SK-N-SH (cell line): ENCODE data around the gene INTS1. TPM values are rescaled to one million over a fixed set of nuclear protein-coding genes. Genes with fewer than 3 reads are reported as not detected.

Source experiments
- CTCF ChIA-PET: fragments of 300-600, 350-600 bp; formaldehyde crosslinking; extraction: SDS; loops from one replicate; lab custom pipeline; 2021; lab: Yijun Ruan, JAX
- POLR2A ChIA-PET: fragments of 350-600 bp; sonication (Branson Sonifier 250); formaldehyde crosslinking; extraction: SDS; loops from one replicate; lab custom pipeline; 2020; ENCODE audit warnings: antibody characterized with exemption, inconsistent platforms; lab: Yijun Ruan, JAX
- DNase-seq: peaks from one replicate; pipeline ENCODE4 v3.0.0; 2012
- H2AFZ ChIP-seq: fragments of 200-600 bp; sonication (generic); 2 replicates; pipeline ENCODE4 v1.8.1; 2016; ENCODE audit warnings: antibody characterized with exemption, mild to moderate bottlenecking, low read depth
- H3F3A ChIP-seq: fragments of 200-600 bp; sonication (generic); replicated peaks from 2 replicates; pipeline ENCODE3; 2016; ENCODE audit warnings: antibody characterized with exemption, mild to moderate bottlenecking; ENCODE audit not compliant: insufficient read depth
- H3K27ac ChIP-seq, 2 experiments: fragments of 200-500 bp in 1 of 2; fragments of 200-600 bp in 1 of 2; sonication (Bioruptor generic) in 1 of 2; sonication (generic), shearing (Covaris generic) in 1 of 2; 2 replicates each; pipeline versions ENCODE4 v1.5.1 to v1.6.1; 2014 to 2016; ENCODE audit warnings: low read depth in 2 of 2, inconsistent platforms in 1 of 2, low read length in 1 of 2, mild to moderate bottlenecking in 1 of 2, mixed read lengths in 1 of 2
- H3K27me3 ChIP-seq: fragments of 200-600 bp; sonication (generic), shearing (Covaris generic); 2 replicates; pipeline ENCODE4 v1.6.1; 2016; ENCODE audit warnings: mixed run types; ENCODE audit not compliant: insufficient read depth
- H3K36me3 ChIP-seq, 2 experiments: fragments of 200-500 bp in 1 of 2; fragments of 200-600 bp in 1 of 2; sonication (Bioruptor generic) in 1 of 2; sonication (generic) in 1 of 2; replicated peaks in 1 of 2; 2 replicates each; pipeline versions ENCODE3 to v1.5.1; 2014 to 2016; ENCODE audit warnings: low read length in 1 of 2, mild to moderate bottlenecking in 1 of 2; ENCODE audit not compliant: insufficient read depth in 2 of 2, control insufficient read depth in 1 of 2
- H3K4me1 ChIP-seq, 2 experiments: fragments of 200-500 bp in 1 of 2; fragments of 200-600 bp in 1 of 2; sonication (Bioruptor generic) in 1 of 2; sonication (generic), shearing (Covaris generic) in 1 of 2; 2 replicates each; pipeline versions ENCODE4 v1.5.1 to v1.6.1; 2014 to 2016; ENCODE audit warnings: low read depth in 1 of 2, low read length in 1 of 2, mixed run types in 1 of 2; ENCODE audit not compliant: insufficient read depth in 2 of 2, control insufficient read depth in 1 of 2
- H3K4me2 ChIP-seq: fragments of 200-600 bp; sonication (generic), shearing (Covaris generic); 2 replicates; pipeline ENCODE4 v1.6.1; 2017; ENCODE audit warnings: mixed run types
- H3K4me3 ChIP-seq, 2 experiments: fragments of 200-500 bp in 1 of 2; fragments of 200-600 bp in 1 of 2; sonication (Bioruptor generic) in 1 of 2; sonication (generic), shearing (Covaris generic) in 1 of 2; 2 replicates each; pipeline versions ENCODE4 v1.5.1 to v1.8.1; 2014 to 2016; ENCODE audit warnings: low read depth in 2 of 2, inconsistent platforms in 1 of 2, low read length in 1 of 2, mild to moderate bottlenecking in 1 of 2, mixed read lengths in 1 of 2, moderate library complexity in 1 of 2
- H3K79me2 ChIP-seq: fragments of 200-600 bp; sonication (generic); 2 replicates; pipeline ENCODE4 v1.8.1; 2017; ENCODE audit warnings: mild to moderate bottlenecking; ENCODE audit not compliant: insufficient read depth
- H3K9ac ChIP-seq: fragments of 200-600 bp; sonication (generic); 2 replicates; pipeline ENCODE4 v1.6.1; 2017; ENCODE audit warnings: mixed run types
- H3K9me2 ChIP-seq: fragments of 200-600 bp; sonication (generic); 2 replicates; pipeline ENCODE4 v1.6.1; 2017; ENCODE audit warnings: mixed run types
- H3K9me3 ChIP-seq: fragments of 200-600 bp; sonication (generic); 2 replicates; pipeline ENCODE4 v1.6.1; 2017; ENCODE audit warnings: mixed run types, mild to moderate bottlenecking, moderate library complexity
- H4K20me1 ChIP-seq: fragments of 200-600 bp; sonication (generic); 2 replicates; pipeline ENCODE4 v1.6.1; 2017; ENCODE audit warnings: mild to moderate bottlenecking, mixed run types; ENCODE audit not compliant: insufficient read depth
- CHD2 ChIP-seq: fragments of 150-350 bp; IDR thresholded peaks from 2 replicates; pipeline ENCODE4 v1.6.1; 2018; ENCODE audit warnings: low read length; ENCODE audit not compliant: partially characterized antibody
- ELF1 ChIP-seq: IDR thresholded peaks from 2 replicates; pipeline ENCODE4 v1.4.0; 2012
- EZH2phosphoT487 ChIP-seq: fragments of 200-600 bp; sonication (generic); IDR thresholded peaks from 2 replicates; pipeline ENCODE4 v1.6.1; 2017; ENCODE audit warnings: low read depth, mixed run types, mild to moderate bottlenecking, antibody characterized with exemption, moderate library complexity, borderline replicate concordance
- FOSL2 ChIP-seq: IDR thresholded peaks from 2 replicates; pipeline ENCODE4 v1.4.0; 2012; ENCODE audit warnings: low read depth, mild to moderate bottlenecking, moderate library complexity, borderline replicate concordance
- FOXJ3 ChIP-seq: sonication (generic); formaldehyde crosslinking; IDR thresholded peaks from 2 replicates; pipeline ENCODE4 v1.5.1; 2020; ENCODE audit warnings: mild to moderate bottlenecking, missing genetic modification reagents
- FOXM1 ChIP-seq: IDR thresholded peaks from 2 replicates; pipeline ENCODE4 v1.4.0; 2012; ENCODE audit warnings: low read depth, mild to moderate bottlenecking
- GABPA ChIP-seq: IDR thresholded peaks from 2 replicates; pipeline ENCODE4 v1.4.0; 2012; ENCODE audit warnings: low read depth, mild to moderate bottlenecking
- JUND ChIP-seq: IDR thresholded peaks from 2 replicates; pipeline ENCODE4 v1.4.0; 2012
- MEF2A ChIP-seq: IDR thresholded peaks from 2 replicates; pipeline ENCODE4 v1.4.0; 2012; ENCODE audit warnings: low read depth, borderline replicate concordance
- MXI1 ChIP-seq: IDR thresholded peaks from 2 replicates; pipeline ENCODE4 v1.6.1; 2012; ENCODE audit warnings: mild to moderate bottlenecking, low read depth, low read length, improper control_type of control experiment
- NFIC ChIP-seq: IDR thresholded peaks from 2 replicates; pipeline ENCODE4 v1.4.0; 2012; ENCODE audit warnings: borderline replicate concordance
- NRF1 ChIP-seq: IDR thresholded peaks from 2 replicates; pipeline ENCODE4 v1.6.1; 2012; ENCODE audit warnings: low read depth, mild to moderate bottlenecking, low read length
- POLR2AphosphoS5 ChIP-seq: IDR thresholded peaks from 2 replicates; pipeline ENCODE4 v1.6.1; 2012; ENCODE audit warnings: low read depth, low read length
- RXRA ChIP-seq: IDR thresholded peaks from 2 replicates; pipeline ENCODE4 v1.4.0; 2012; ENCODE audit warnings: low read depth, mild to moderate bottlenecking, borderline replicate concordance
- SIN3A ChIP-seq: IDR thresholded peaks from 2 replicates; pipeline ENCODE4 v1.6.1; 2012; ENCODE audit warnings: low read depth, mild to moderate bottlenecking, low read length, moderate library complexity, borderline replicate concordance
- SMC3 ChIP-seq: IDR thresholded peaks from 2 replicates; pipeline ENCODE4 v1.6.1; 2012; ENCODE audit warnings: low read depth, low read length, improper control_type of control experiment
- TAF1 ChIP-seq: IDR thresholded peaks from 2 replicates; pipeline ENCODE4 v1.6.1; 2012; ENCODE audit warnings: low read depth, mild to moderate bottlenecking, low read length, moderate library complexity, borderline replicate concordance
- TCF12 ChIP-seq: IDR thresholded peaks from 2 replicates; pipeline ENCODE4 v1.4.0; 2012
- WGBS: methylation state at CpG from one replicate; pipeline ENCODE4 v1.1.6; 2017; ENCODE audit warnings: low lambda C conversion rate; 5-methylcytosine and 5-hydroxymethylcytosine counted together
- polyA plus RNA-seq, 3 experiments: library from polyadenylated mRNA; depleted of rRNA; stranded (reverse); fragments of >200 nt; gene quantifications; 2 replicates each; pipeline ENCODE4 v1.2.3, GENCODE V29; 2012
- TF ChIP-seq, protein P1 (sequence below): fragments of 150-350 bp; IDR thresholded peaks from 2 replicates; pipeline ENCODE4 v1.6.1; 2017; ENCODE audit warnings: antibody characterized with exemption, low read length, low read depth, borderline replicate concordance
- TF ChIP-seq, protein P2 (sequence below): IDR thresholded peaks from 2 replicates; pipeline ENCODE4 v1.6.1; 2012; ENCODE audit warnings: mild to moderate bottlenecking, low read depth, low read length, moderate library complexity
- TF ChIP-seq, protein P3 (sequence below): fragments of 200-600 bp; sonication (generic); IDR thresholded peaks from 2 replicates; pipeline ENCODE4 v1.6.1; 2017; ENCODE audit warnings: antibody characterized with exemption, mild to moderate bottlenecking, moderate library complexity
- TF ChIP-seq, protein P4 (sequence below): IDR thresholded peaks from 2 replicates; pipeline ENCODE4 v1.4.0; 2012; ENCODE audit warnings: low read depth, borderline replicate concordance
- TF ChIP-seq, protein P5 (sequence below): IDR thresholded peaks from 2 replicates; pipeline ENCODE4 v1.4.0; 2012; ENCODE audit warnings: low read depth

INTS1 gene
- polyA plus RNA-seq, 1 of the 3 experiments (the other 2 are of a cell fraction), result 48.1 TPM

DNA sequence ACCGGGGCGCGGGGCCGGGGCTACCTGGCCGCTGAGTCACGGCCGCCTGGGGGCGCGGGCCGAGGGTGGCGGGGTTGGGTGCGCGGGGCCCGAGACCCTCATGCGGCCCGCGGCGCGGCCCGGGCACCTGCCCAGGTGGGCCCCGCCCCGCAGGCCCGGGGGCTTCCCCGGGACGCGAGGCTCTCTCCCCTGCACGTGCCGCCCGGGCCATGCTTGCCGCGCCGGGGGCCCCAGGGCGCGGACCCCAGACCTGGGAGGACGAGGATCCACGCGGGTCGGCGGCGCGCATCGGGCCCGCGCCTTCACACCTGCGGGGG is 26.7 kb upstream of the INTS1 start (continued):
- TF ChIP-seq, protein P1, sequence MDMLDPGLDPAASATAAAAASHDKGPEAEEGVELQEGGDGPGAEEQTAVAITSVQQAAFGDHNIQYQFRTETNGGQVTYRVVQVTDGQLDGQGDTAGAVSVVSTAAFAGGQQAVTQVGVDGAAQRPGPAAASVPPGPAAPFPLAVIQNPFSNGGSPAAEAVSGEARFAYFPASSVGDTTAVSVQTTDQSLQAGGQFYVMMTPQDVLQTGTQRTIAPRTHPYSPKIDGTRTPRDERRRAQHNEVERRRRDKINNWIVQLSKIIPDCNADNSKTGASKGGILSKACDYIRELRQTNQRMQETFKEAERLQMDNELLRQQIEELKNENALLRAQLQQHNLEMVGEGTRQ, result no peak
- TF ChIP-seq POLR2AphosphoS5 (no peak), TAF1 (no peak), EZH2phosphoT487 (no peak), FOSL2 (no peak), GABPA (no peak), RXRA (no peak)

DNA sequence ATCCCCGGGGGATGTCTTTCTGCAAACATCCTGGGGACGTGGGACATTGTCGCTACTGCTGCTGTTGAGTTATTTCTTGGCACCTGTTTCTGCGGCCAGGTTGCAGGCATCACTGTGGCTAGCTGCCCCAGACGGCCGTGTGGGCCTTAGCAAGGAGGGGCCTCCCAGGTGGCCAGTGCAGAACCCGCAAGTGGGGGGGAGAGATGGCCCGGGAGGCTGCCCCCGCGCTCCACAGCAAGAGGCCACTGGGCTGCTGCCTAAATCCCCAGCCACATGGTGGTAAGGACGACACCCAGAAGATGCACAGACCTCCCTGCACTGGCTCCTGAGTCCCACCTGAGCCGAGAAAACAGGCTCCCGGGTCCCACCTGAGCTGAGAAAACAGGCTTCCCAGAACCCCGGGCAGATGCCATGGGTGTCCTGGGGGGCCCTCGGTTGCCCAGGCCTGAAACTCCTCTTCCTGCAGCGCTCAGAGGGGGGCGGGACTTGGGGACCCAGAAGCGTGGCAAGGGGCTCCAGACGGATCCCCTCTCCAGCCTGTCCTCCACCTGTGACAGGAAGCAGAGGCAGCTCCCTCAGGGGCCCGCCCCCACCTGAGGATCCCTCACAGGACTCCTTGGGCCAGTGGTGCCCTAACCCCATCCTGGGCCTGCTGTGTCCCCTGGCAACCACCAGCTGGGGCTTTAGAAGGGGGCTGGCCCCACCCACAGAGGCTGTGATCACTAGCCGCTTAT is 25.4 kb upstream of the INTS1 start:
- Histone ChIP-seq H3K9ac (no peak overlapping the region), H3K4me3 (no peak overlapping the region; a peak in 1 of 4 replicates), H4K20me1 (peaks cover 13% of the 10 kb centered on the region; the same call in 1 of the 2 replicates), H3K4me2 (0 out of 2 replicates have a peak overlapping the region, but pooled peaks have one; percentile 70), H3K79me2 (peaks cover 36% of the 10 kb centered on the region), H3K27me3 (no peaks in the 10 kb centered on the region), H3K9me3 (no peaks in the 10 kb centered on the region), H2AFZ (no peak overlapping the region), H3K27ac (no peak overlapping the region), H3K4me1 (peaks cover 33 to 35% of the 10 kb centered on the region in 2 experiments; a peak in 3 of 4 replicates), H3F3A (peaks cover 37% of the 10 kb centered on the region), H3K9me2 (no peaks in the 10 kb centered on the region), H3K36me3 (no peaks in the 10 kb centered on the region)
- 74% methylated on average over 20 of the region's 21 CpGs for WGBS
- ChIA-PET POLR2A (no interaction called here), CTCF (interaction anchor here (0.9 to 1.1 kb wide), 2 partner anchors 27 to 55 kb away, joined by 3 to 5 read pairs; no protein-coding TSS in a partner anchor)
- DNase-seq, result no peak
- TF ChIP-seq EZH2phosphoT487 (no peak), FOXM1 (no peak), MXI1 (no peak), FOSL2 (no peak), TCF12 (no peak), NFIC (no peak), ELF1 (no peak), SIN3A (no peak), FOXJ3 (CRISPR knock-in tag) (no peak), JUND (no peak), NRF1 (no peak), MEF2A (no peak), SMC3 (no peak), TAF1 (no peak), CHD2 (no peak)
- TF ChIP-seq, protein P2, sequence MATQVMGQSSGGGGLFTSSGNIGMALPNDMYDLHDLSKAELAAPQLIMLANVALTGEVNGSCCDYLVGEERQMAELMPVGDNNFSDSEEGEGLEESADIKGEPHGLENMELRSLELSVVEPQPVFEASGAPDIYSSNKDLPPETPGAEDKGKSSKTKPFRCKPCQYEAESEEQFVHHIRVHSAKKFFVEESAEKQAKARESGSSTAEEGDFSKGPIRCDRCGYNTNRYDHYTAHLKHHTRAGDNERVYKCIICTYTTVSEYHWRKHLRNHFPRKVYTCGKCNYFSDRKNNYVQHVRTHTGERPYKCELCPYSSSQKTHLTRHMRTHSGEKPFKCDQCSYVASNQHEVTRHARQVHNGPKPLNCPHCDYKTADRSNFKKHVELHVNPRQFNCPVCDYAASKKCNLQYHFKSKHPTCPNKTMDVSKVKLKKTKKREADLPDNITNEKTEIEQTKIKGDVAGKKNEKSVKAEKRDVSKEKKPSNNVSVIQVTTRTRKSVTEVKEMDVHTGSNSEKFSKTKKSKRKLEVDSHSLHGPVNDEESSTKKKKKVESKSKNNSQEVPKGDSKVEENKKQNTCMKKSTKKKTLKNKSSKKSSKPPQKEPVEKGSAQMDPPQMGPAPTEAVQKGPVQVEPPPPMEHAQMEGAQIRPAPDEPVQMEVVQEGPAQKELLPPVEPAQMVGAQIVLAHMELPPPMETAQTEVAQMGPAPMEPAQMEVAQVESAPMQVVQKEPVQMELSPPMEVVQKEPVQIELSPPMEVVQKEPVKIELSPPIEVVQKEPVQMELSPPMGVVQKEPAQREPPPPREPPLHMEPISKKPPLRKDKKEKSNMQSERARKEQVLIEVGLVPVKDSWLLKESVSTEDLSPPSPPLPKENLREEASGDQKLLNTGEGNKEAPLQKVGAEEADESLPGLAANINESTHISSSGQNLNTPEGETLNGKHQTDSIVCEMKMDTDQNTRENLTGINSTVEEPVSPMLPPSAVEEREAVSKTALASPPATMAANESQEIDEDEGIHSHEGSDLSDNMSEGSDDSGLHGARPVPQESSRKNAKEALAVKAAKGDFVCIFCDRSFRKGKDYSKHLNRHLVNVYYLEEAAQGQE, result no peak
- TF ChIP-seq, protein P3, sequence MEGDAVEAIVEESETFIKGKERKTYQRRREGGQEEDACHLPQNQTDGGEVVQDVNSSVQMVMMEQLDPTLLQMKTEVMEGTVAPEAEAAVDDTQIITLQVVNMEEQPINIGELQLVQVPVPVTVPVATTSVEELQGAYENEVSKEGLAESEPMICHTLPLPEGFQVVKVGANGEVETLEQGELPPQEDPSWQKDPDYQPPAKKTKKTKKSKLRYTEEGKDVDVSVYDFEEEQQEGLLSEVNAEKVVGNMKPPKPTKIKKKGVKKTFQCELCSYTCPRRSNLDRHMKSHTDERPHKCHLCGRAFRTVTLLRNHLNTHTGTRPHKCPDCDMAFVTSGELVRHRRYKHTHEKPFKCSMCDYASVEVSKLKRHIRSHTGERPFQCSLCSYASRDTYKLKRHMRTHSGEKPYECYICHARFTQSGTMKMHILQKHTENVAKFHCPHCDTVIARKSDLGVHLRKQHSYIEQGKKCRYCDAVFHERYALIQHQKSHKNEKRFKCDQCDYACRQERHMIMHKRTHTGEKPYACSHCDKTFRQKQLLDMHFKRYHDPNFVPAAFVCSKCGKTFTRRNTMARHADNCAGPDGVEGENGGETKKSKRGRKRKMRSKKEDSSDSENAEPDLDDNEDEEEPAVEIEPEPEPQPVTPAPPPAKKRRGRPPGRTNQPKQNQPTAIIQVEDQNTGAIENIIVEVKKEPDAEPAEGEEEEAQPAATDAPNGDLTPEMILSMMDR, result no peak
- TF ChIP-seq, protein P4, sequence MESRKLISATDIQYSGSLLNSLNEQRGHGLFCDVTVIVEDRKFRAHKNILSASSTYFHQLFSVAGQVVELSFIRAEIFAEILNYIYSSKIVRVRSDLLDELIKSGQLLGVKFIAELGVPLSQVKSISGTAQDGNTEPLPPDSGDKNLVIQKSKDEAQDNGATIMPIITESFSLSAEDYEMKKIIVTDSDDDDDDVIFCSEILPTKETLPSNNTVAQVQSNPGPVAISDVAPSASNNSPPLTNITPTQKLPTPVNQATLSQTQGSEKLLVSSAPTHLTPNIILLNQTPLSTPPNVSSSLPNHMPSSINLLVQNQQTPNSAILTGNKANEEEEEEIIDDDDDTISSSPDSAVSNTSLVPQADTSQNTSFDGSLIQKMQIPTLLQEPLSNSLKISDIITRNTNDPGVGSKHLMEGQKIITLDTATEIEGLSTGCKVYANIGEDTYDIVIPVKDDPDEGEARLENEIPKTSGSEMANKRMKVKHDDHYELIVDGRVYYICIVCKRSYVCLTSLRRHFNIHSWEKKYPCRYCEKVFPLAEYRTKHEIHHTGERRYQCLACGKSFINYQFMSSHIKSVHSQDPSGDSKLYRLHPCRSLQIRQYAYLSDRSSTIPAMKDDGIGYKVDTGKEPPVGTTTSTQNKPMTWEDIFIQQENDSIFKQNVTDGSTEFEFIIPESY, result no peak
- TF ChIP-seq, protein P5, sequence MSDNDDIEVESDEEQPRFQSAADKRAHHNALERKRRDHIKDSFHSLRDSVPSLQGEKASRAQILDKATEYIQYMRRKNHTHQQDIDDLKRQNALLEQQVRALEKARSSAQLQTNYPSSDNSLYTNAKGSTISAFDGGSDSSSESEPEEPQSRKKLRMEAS, result no peak
